H1 (cell line): ENCODE data around the gene SLIT3. TPM values are rescaled to one million over a fixed set of nuclear protein-coding genes. Genes with fewer than 3 reads are reported as not detected.

Source experiments
- CTCF ChIA-PET: fragments of 300-600 bp; sonication (Branson Sonifier 250); formaldehyde crosslinking; loops from one replicate; lab custom pipeline; 2021; ENCODE audit not compliant: partially characterized antibody; lab: Charles Lee
- POLR2A ChIA-PET: fragments of 300-600 bp; sonication (Branson Sonifier 250); formaldehyde crosslinking; loops from one replicate; lab custom pipeline; 2021; ENCODE audit warnings: inconsistent platforms; ENCODE audit not compliant: partially characterized antibody; lab: Charles Lee
- DNase-seq, 2 experiments: peaks; one replicate each; pipeline versions ENCODE4 v3.0.0 to v3.0.0-alpha.2; 2010 to 2022; ENCODE audit warnings: low spot score in 2 of 2, low read depth in 1 of 2, mixed read lengths in 1 of 2
- FAIRE-seq: peaks from 2 replicates; lab custom pipeline; 2011; peaks lifted over from hg19 to GRCh38; lab: Jason Lieb, UNC
- H2AFZ ChIP-seq: 2 replicates; pipeline ENCODE4 v1.8.1; 2012; ENCODE audit warnings: low read length, inconsistent platforms
- H2AK5ac ChIP-seq: 2 replicates; pipeline ENCODE4 v1.6.1; 2013; ENCODE audit warnings: low read depth, low read length
- H2BK120ac ChIP-seq: replicated peaks from 2 replicates; pipeline ENCODE3; 2013; ENCODE audit warnings: low read depth, low read length, inconsistent platforms
- H2BK12ac ChIP-seq: 2 replicates; pipeline ENCODE4 v1.6.1; 2013; ENCODE audit warnings: low read depth, low read length
- H2BK15ac ChIP-seq: 2 replicates; pipeline ENCODE4 v1.6.1; 2013; ENCODE audit warnings: low read length
- H2BK20ac ChIP-seq: 2 replicates; pipeline ENCODE4 v1.6.1; 2013; ENCODE audit warnings: low read length
- H2BK5ac ChIP-seq: 2 replicates; pipeline ENCODE4 v1.6.1; 2013; ENCODE audit warnings: low read depth, low read length
- H3K14ac ChIP-seq: 2 replicates; pipeline ENCODE4 v1.6.1; 2013; ENCODE audit warnings: inconsistent platforms; ENCODE audit not compliant: insufficient read length
- H3K18ac ChIP-seq: 2 replicates; pipeline ENCODE4 v1.6.1; 2013; ENCODE audit warnings: low read length; ENCODE audit errors: extremely low read depth
- H3K23ac ChIP-seq: 2 replicates; pipeline ENCODE4 v1.6.1; 2013; ENCODE audit warnings: inconsistent platforms; ENCODE audit not compliant: insufficient read length
- H3K23me2 ChIP-seq: 2 replicates; pipeline ENCODE4 v1.6.1; 2013; ENCODE audit warnings: low read depth, low read length
- H3K27ac ChIP-seq: 2 replicates; pipeline ENCODE4 v1.6.1; 2011; ENCODE audit warnings: low read depth, low read length, inconsistent platforms
- H3K27me3 ChIP-seq, 4 experiments: replicated peaks in 1 of 4; 1 replicate in 1 of 4; 2 replicates in 3 of 4; pipeline versions ENCODE4 v1.6.1 to v1.8.1; 2011 to 2013; ENCODE audit warnings: low read length in 3 of 4, mild to moderate bottlenecking in 3 of 4, inconsistent platforms in 2 of 4, mixed read lengths in 2 of 4, moderate library complexity in 1 of 4; ENCODE audit not compliant: control insufficient read depth in 3 of 4, insufficient read depth in 3 of 4; ENCODE audit errors: extremely low read depth in 1 of 4
- H3K36me3 ChIP-seq, 4 experiments: 2 replicates each; pipeline versions ENCODE4 v1.6.1 to v1.8.1; 2011 to 2013; ENCODE audit warnings: mild to moderate bottlenecking in 4 of 4, low read length in 3 of 4, moderate library complexity in 2 of 4, control low read depth in 1 of 4, inconsistent platforms in 1 of 4; ENCODE audit not compliant: insufficient read depth in 4 of 4, control insufficient read depth in 2 of 4
- H3K4ac ChIP-seq: replicated peaks from 2 replicates; pipeline ENCODE3; 2013; ENCODE audit warnings: low read length, low read depth, mixed read lengths, inconsistent platforms; ENCODE audit not compliant: insufficient read length
- H3K4me1 ChIP-seq, 4 experiments: replicated peaks in 1 of 4; 1 replicate in 1 of 4; 2 replicates in 3 of 4; pipeline versions ENCODE4 v1.6.1 to v1.8.1; 2011 to 2013; ENCODE audit warnings: low read length in 3 of 4, inconsistent platforms in 2 of 4, mixed read lengths in 1 of 4; ENCODE audit not compliant: insufficient read depth in 4 of 4, control insufficient read depth in 3 of 4
- H3K4me2 ChIP-seq, 2 experiments: 2 replicates each; pipeline versions ENCODE4 v1.6.1 to v1.8.1; 2011 to 2013; ENCODE audit warnings: low read depth in 2 of 2, low read length in 2 of 2, control low read depth in 1 of 2, inconsistent platforms in 1 of 2, mild to moderate bottlenecking in 1 of 2; ENCODE audit not compliant: insufficient read depth in 1 of 2
- H3K4me3 ChIP-seq, 4 experiments: fragments of 200-600, 300-600 bp in 1 of 4; sonication (generic), shearing (Covaris generic), sonication (Bioruptor Twin) in 1 of 4; 2 replicates each; pipeline versions ENCODE4 v1.5.1 to v1.8.1; 2011 to 2016; ENCODE audit warnings: low read length in 4 of 4, low read depth in 3 of 4, control low read depth in 2 of 4, inconsistent platforms in 2 of 4, mild to moderate bottlenecking in 2 of 4, mixed read lengths in 1 of 4, moderate library complexity in 1 of 4; ENCODE audit not compliant: insufficient read depth in 2 of 4; ENCODE audit errors: extremely low read depth in 1 of 4
- H3K56ac ChIP-seq: replicated peaks from 2 replicates; pipeline ENCODE3; 2013; ENCODE audit warnings: low read depth, mild to moderate bottlenecking, mixed read lengths, low read length, inconsistent platforms; ENCODE audit not compliant: insufficient read length
- H3K79me1 ChIP-seq: 2 replicates; pipeline ENCODE4 v1.6.1; 2013; ENCODE audit warnings: low read depth, low read length, control low read depth
- H3K79me2 ChIP-seq, 2 experiments: 2 replicates each; pipeline versions ENCODE4 v1.6.1 to v1.8.1; 2012 to 2013; ENCODE audit warnings: low read length in 2 of 2, mild to moderate bottlenecking in 2 of 2, inconsistent platforms in 1 of 2; ENCODE audit not compliant: insufficient read depth in 2 of 2, control insufficient read depth in 1 of 2
- H3K9ac ChIP-seq, 4 experiments: replicated peaks in 1 of 4; 1 replicate in 1 of 4; 2 replicates in 3 of 4; pipeline versions ENCODE4 v1.6.1 to v1.8.1; 2011 to 2013; ENCODE audit warnings: low read depth in 3 of 4, low read length in 3 of 4, control low read depth in 2 of 4, mild to moderate bottlenecking in 2 of 4, moderate library complexity in 2 of 4, inconsistent platforms in 1 of 4; ENCODE audit errors: extremely low read depth in 1 of 4
- H3K9me3 ChIP-seq, 2 experiments: 2 replicates each; pipeline versions ENCODE4 v1.6.1 to v1.8.1; 2012 to 2013; ENCODE audit warnings: mild to moderate bottlenecking in 2 of 2, moderate library complexity in 2 of 2, control low read depth in 1 of 2, inconsistent platforms in 1 of 2, low read depth in 1 of 2, low read length in 1 of 2, mixed read lengths in 1 of 2; ENCODE audit not compliant: insufficient read depth in 2 of 2
- H4K20me1 ChIP-seq, 2 experiments: replicated peaks in 1 of 2; 2 replicates each; pipeline versions ENCODE3 to v1.8.1; 2011 to 2013; ENCODE audit warnings: inconsistent platforms in 2 of 2, low read length in 2 of 2, mild to moderate bottlenecking in 1 of 2; ENCODE audit not compliant: insufficient read depth in 2 of 2, control insufficient read depth in 1 of 2
- H4K5ac ChIP-seq: 2 replicates; pipeline ENCODE4 v1.6.1; 2013; ENCODE audit warnings: low read length, low read depth, mixed read lengths, inconsistent platforms; ENCODE audit not compliant: insufficient read length
- H4K8ac ChIP-seq: 2 replicates; pipeline ENCODE4 v1.8.0; 2013; ENCODE audit warnings: mild to moderate bottlenecking, moderate library complexity, low read length, inconsistent platforms; ENCODE audit not compliant: insufficient read depth; ENCODE audit errors: extremely low read depth
- H4K91ac ChIP-seq: replicated peaks from 2 replicates; pipeline ENCODE3; 2013; ENCODE audit warnings: low read length, mixed read lengths, inconsistent platforms; ENCODE audit not compliant: insufficient read length
- CBX8 ChIP-seq: fragments of 300-800, 300-1000 bp; sonication (generic); IDR thresholded peaks from 2 replicates; pipeline ENCODE4 v1.7.1; 2016; ENCODE audit warnings: low read depth, low read length, borderline replicate concordance
- HDAC2 ChIP-seq, 2 experiments: fragments of 300-600 bp in 1 of 2; sonication (generic) in 1 of 2; IDR thresholded peaks; 2 replicates each; pipeline ENCODE4 v1.6.1; 2011 to 2012; ENCODE audit warnings: low read depth in 2 of 2, low read length in 2 of 2, mild to moderate bottlenecking in 2 of 2, moderate library complexity in 2 of 2, borderline replicate concordance in 1 of 2, inconsistent platforms in 1 of 2
- POU5F1 ChIP-seq: IDR thresholded peaks from 2 replicates; pipeline ENCODE4 v1.6.1; 2011; ENCODE audit warnings: low read depth, mild to moderate bottlenecking, low read length, moderate library complexity
- TAF1 ChIP-seq: IDR thresholded peaks from 2 replicates; pipeline ENCODE4 v1.6.1; 2011; ENCODE audit warnings: mild to moderate bottlenecking, low read depth, low read length
- whole genome bisulfite sequencing, 2 experiments: shearing (Covaris generic) in 1 of 2; methylation state at CpG; one replicate each; pipeline versions ENCODE4 v1.1.6 to v1.1.7; 2013 to 2015; ENCODE audit warnings: low lambda C conversion rate in 2 of 2, mixed read lengths in 2 of 2, inconsistent platforms in 1 of 2, low coverage in 1 of 2, missing lambda C conversion rate in 1 of 2; ENCODE audit not compliant: insufficient replicate concordance in 2 of 2, insufficient coverage in 1 of 2, insufficient read length in 1 of 2; ENCODE audit errors: extremely low coverage in 1 of 2, missing lambda C conversion rate in 1 of 2; 5-methylcytosine and 5-hydroxymethylcytosine counted together
- polyA plus RNA-seq, 7 experiments: library from polyadenylated mRNA; depleted of rRNA in 3 of 7; stranded (reverse) in 5 of 7; unstranded in 2 of 7; fragments of >200 nt in 5 of 7; fragments of 200-250 nt in 2 of 7; gene quantifications; 1 replicate in 5 of 7; 2 replicates in 1 of 7; 4 replicates in 1 of 7; pipeline versions ENCODE4 v1.2.1 to v1.2.3, GENCODE V29; 2011 to 2013; ENCODE audit warnings: missing spikeins in 2 of 7, mixed read lengths in 2 of 7
- total RNA-seq: library from RNA; stranded (reverse); fragmentation: NEBNext Ultra II Directional; extraction: Animal tissue kit (Norgen Biotek cat#: 25700); gene quantifications from 2 replicates; pipeline ENCODE4 v1.2.1, GENCODE V29; 2021

SLIT3 gene
- total and polyA plus RNA-seq, 2 of the 8 experiments (the other 6 are each of a cell fraction or from before 2014, with no cell fraction given) = 1.1 to 1.2 TPM

GRCh38 chr5:168784454-168784853, 516.5 kb downstream of the SLIT3 start:
- Histone ChIP-seq H3K4me1 (peaks cover 0 to 8% (median 0%) of the 10 kb centered on the region in 4 experiments; a peak in 2 of 7 replicates), H3K27me3 (no peaks in the 10 kb centered on the region), H3K23ac (no peak overlapping the region), H4K8ac (no peak overlapping the region), H2AK5ac (no peak overlapping the region), H3K4me3 (no peak overlapping the region), H3K18ac (no peak overlapping the region), H2BK5ac (no peak overlapping the region), H3K4me2 (no peak overlapping the region), H4K91ac (no peak overlapping the region), H2BK20ac (no peak overlapping the region), H2BK120ac (no peak overlapping the region), H4K20me1 (no peaks in the 10 kb centered on the region), H3K9ac (no peak overlapping the region), H3K56ac (no peak overlapping the region), H2AFZ (no peak overlapping the region), H3K4ac (no peak overlapping the region), H3K79me2 (no peaks in the 10 kb centered on the region), H2BK15ac (no peak overlapping the region), H3K36me3 (no peaks in the 10 kb centered on the region), H3K23me2 (no peaks in the 10 kb centered on the region), H4K5ac (no peak overlapping the region), H3K27ac (no peak overlapping the region), H3K14ac (no peak overlapping the region), H2BK12ac (no peak overlapping the region), H3K9me3 (no peaks in the 10 kb centered on the region), H3K79me1 (no peaks in the 10 kb centered on the region)
- 90% methylated on average over 4 of the region's 4 CpGs; no CpG with 5 or more reads in 1 of the 2 experiments for WGBS, 2 experiments
- no peak for FAIRE-seq
- DNase-seq = no peak
- no peak for TF ChIP-seq TAF1
- no peak for TF ChIP-seq HDAC2 (IDR thresholded peaks at IDR 0.05; ENCODE audit: borderline replicate concordance in 1 of 2, low read depth in 2 of 2, low read length in 2 of 2)
- TF ChIP-seq POU5F1 = no peak
- no peak for TF ChIP-seq CBX8
- ChIA-PET POLR2A (no interaction called here), CTCF (interaction anchor here (0.6 to 1.4 kb wide), 3 partner anchors 10 to 1934 kb away, joined by 3 to 4 read pairs (median 4); no protein-coding TSS in a partner anchor)
